K562 (cell line): ENCODE results near the gene CNPY3.

Experiments
- ELF4 ChIP-seq: fragments of 450-650 bp; formaldehyde crosslinking; IDR thresholded peaks from 2 replicates; pipeline ENCODE4 v1.4.0; 2022; ENCODE audit warnings: missing genetic modification characterization
- ETS2 ChIP-seq: IDR thresholded peaks from 2 replicates; pipeline ENCODE4 v1.6.1; 2016; ENCODE audit warnings: borderline replicate concordance, missing genetic modification characterization, mild to moderate bottlenecking, moderate library complexity, missing compliant biosample characterization; ENCODE audit not compliant: poor library complexity, severe bottlenecking
- SIN3B ChIP-seq: fragments of 450-650 bp; IDR thresholded peaks from 2 replicates; pipeline ENCODE4 v1.6.1; 2017; ENCODE audit warnings: low read depth, mild to moderate bottlenecking, moderate library complexity
- TF ChIP-seq, protein P1 (sequence below): sonication (generic); formaldehyde crosslinking; IDR thresholded peaks from 2 replicates; pipeline ENCODE4 v1.8.0; 2023; ENCODE audit warnings: missing genetic modification reagents, mild to moderate bottlenecking, borderline replicate concordance

GRCh38 chr6:42933205-42933604 lies 3.9 kb downstream of the CNPY3 start:
- no peak for TF ChIP-seq ETS2 (tag)
- TF ChIP-seq, protein P1, sequence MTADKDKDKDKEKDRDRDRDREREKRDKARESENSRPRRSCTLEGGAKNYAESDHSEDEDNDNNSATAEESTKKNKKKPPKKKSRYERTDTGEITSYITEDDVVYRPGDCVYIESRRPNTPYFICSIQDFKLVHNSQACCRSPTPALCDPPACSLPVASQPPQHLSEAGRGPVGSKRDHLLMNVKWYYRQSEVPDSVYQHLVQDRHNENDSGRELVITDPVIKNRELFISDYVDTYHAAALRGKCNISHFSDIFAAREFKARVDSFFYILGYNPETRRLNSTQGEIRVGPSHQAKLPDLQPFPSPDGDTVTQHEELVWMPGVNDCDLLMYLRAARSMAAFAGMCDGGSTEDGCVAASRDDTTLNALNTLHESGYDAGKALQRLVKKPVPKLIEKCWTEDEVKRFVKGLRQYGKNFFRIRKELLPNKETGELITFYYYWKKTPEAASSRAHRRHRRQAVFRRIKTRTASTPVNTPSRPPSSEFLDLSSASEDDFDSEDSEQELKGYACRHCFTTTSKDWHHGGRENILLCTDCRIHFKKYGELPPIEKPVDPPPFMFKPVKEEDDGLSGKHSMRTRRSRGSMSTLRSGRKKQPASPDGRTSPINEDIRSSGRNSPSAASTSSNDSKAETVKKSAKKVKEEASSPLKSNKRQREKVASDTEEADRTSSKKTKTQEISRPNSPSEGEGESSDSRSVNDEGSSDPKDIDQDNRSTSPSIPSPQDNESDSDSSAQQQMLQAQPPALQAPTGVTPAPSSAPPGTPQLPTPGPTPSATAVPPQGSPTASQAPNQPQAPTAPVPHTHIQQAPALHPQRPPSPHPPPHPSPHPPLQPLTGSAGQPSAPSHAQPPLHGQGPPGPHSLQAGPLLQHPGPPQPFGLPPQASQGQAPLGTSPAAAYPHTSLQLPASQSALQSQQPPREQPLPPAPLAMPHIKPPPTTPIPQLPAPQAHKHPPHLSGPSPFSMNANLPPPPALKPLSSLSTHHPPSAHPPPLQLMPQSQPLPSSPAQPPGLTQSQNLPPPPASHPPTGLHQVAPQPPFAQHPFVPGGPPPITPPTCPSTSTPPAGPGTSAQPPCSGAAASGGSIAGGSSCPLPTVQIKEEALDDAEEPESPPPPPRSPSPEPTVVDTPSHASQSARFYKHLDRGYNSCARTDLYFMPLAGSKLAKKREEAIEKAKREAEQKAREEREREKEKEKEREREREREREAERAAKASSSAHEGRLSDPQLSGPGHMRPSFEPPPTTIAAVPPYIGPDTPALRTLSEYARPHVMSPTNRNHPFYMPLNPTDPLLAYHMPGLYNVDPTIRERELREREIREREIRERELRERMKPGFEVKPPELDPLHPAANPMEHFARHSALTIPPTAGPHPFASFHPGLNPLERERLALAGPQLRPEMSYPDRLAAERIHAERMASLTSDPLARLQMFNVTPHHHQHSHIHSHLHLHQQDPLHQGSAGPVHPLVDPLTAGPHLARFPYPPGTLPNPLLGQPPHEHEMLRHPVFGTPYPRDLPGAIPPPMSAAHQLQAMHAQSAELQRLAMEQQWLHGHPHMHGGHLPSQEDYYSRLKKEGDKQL (CRISPR knock-in tag) = no peak
- TF ChIP-seq SIN3B = no peak
- TF ChIP-seq ELF4 (CRISPR knock-in tag) = no peak
